GM12872 (cell line): ENCODE results near the gene RFX8.

Experiments
- TF ChIP-seq, protein P1 (sequence below): IDR thresholded peaks from 3 replicates; pipeline ENCODE4 v1.5.1; 2011; ENCODE audit warnings: low read depth, mild to moderate bottlenecking, low read length, moderate library complexity; ENCODE audit not compliant: insufficient read depth

Gene RFX8

DNA sequence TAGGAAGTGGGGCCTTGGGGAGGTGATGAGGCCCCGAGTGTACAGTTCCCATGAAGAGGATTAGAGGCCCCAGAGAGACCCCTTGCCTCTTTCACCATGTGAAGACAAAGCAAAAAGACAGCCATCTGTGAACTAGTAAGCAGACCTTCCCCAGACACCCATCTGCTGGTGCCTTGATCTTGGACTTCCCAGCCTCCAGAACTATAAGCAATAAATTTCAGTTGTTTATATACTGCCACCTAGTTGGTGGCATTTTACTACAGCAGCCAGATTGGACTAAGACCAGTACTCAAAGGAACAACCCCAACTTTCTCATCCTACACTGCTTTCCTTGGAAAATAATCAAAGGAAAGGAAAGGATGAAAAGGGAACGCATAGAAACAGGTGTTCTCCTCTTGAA, 59.7 kb downstream of the RFX8 start:
- TF ChIP-seq, protein P1, sequence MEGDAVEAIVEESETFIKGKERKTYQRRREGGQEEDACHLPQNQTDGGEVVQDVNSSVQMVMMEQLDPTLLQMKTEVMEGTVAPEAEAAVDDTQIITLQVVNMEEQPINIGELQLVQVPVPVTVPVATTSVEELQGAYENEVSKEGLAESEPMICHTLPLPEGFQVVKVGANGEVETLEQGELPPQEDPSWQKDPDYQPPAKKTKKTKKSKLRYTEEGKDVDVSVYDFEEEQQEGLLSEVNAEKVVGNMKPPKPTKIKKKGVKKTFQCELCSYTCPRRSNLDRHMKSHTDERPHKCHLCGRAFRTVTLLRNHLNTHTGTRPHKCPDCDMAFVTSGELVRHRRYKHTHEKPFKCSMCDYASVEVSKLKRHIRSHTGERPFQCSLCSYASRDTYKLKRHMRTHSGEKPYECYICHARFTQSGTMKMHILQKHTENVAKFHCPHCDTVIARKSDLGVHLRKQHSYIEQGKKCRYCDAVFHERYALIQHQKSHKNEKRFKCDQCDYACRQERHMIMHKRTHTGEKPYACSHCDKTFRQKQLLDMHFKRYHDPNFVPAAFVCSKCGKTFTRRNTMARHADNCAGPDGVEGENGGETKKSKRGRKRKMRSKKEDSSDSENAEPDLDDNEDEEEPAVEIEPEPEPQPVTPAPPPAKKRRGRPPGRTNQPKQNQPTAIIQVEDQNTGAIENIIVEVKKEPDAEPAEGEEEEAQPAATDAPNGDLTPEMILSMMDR, result no peak

DNA sequence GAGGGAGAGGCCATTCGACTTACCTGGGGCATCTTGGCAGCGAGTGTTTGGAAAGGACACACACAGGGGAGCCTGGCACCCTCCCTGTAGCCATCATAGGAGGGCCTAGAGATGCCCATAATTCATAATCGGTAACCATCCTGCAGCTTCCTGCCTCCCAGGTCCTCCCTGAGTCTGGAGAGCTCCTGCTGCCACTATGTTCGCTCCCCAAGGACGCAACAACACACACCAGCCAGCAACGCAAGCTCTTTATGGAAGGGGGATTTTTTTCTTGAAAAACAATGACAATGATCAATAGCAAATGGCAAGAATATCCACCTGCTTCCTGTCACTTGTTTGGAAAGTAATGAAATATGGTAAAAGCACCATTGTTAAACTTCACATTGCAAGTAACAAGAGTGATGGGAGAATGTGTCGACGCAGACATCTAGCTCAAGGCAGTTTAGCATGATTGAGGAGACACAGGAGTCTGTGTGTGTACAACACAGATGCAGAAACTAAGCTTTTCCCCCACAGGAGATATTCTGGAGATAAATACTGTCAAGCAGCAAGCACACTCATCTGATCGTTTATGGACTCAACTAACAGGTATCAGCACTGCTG, 62.7 kb downstream of the RFX8 start:
- TF ChIP-seq, protein P1, result no peak

DNA sequence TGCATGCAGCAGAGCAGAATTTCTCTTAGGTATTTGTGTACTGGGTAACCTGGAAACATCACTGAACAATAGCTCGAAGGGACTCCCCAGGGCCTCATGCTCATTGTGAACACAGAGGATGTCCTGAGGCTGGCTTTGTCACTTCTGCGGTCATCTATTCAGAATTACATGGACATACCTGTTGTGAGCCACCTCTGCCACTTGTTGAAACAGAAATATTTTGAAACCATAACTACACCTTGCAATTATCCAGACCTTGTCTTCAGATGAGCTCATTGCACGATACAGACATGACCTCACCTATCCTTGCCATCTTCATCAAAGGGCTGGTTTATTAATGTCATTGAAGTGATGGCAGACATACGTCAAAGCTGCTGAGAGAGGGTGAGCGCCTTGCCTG, 64.2 kb downstream of the RFX8 start:
- TF ChIP-seq, protein P1, result no peak

DNA sequence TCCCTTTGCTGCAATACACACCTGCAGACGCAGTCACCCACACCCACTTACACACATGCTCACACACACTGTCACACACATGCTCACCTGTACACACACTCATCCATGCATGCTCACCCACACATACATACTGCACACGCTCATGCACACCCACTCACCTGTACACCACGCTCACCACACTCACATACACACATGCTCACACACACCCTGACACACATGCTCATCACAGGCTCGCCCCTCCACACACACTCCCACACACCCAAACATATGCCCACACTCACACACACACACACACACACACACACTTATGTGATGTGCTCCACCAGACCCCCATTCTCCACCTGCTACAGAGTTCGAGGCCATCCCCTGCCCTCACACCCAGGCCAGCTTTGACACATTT, 64.8 kb downstream of the RFX8 start:
- TF ChIP-seq, protein P1, result no peak

DNA sequence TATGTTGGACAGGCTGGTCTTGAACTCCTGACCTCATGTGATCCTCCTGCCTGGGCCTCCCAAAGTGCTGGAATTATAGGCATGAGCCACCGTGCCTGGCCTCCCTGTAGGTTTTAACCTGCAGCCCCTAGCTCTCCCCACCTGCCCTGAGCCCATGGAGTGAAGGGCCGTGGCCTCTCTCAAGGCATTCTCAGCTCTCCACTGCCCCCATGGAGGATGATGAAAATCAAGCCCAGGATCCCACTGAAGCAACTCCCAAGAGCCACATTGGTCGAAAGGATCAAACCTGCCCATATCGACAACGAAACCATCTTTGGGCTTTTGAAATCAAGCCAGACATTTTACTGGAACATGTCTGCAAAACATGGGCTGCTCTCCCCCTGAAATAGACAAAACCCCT, 65.2 kb downstream of the RFX8 start:
- TF ChIP-seq, protein P1, result no peak

DNA sequence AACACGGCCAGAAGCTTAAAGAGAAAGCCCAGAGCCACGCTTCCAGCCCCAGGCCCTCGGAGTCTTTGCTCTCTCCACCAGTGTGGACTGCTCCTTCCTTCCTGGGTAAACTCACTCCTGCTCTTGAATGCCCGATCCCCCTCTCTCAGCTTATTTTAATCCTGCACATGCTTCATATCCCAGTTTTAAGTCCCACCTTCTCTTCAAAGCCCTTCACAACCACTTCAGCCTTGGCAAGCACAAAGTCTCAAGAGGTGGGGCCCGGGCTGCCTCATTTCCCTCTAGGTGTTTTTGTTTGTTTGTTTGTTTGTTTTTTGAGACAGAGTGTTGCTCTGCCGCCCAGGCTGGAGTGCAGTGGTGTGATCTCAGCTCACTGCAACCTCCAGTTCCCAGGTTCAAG, 66.0 kb downstream of the RFX8 start:
- TF ChIP-seq, protein P1, result no peak

DNA sequence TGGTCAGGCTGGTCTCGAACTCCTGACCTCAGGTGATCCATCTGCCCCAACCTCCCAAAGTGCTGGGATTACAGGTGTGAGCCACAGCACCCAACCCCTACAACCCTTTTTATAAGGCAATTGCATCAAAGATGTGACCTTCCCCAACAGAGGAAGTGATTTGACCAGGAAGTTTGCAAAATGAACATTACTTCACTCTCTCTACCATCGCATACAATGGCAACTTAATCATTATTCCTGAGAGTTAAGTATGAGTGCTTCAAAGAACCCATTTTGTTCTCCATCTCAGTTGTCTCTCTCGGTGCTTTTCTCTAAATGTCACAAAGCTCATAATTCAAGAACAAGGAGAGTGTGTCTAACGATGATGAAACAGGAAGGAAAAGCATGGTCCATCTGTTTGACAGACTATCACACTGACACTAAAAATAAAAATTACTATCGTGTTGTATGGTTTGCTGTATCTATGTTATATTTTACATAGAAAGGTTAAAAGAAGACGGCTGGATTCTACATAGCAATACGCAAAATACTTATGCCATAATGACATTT, 69.5 kb downstream of the RFX8 start:
- TF ChIP-seq, protein P1, result no peak

DNA sequence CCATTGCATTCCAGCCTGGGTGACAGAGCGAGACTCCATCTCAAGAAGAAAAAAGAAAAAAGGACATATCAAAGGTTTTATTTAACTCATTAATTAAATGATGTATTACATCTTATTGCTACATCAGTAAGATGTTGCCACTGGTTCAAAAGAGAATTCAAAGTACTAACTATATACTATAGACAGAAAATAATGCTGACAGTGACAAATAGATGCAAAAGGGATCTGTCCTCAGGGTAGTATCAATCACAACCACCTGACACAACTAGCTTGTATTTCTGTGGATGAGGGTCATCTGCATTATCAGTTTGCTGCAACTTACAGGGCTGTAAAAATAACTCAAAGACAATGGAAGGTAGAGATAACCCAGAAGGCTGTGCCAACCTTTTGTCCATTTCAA, 71.2 kb downstream of the RFX8 start:
- TF ChIP-seq, protein P1, result no peak
